Measurements from ENCODE around the gene MAPKAP1.

The MAPKAP1 gene

GRCh38 chr9:125435776-125436612 lies 271.0 kb downstream of the MAPKAP1 start:
- Histone ChIP-seq H2AFZ (ENCODE audit: low read depth, low read length, severe bottlenecking) (no peak overlapping the region), H3K79me2 (ENCODE audit: insufficient read depth, low read length) (no peaks in the 10 kb centered on the region), H3K4me3 (ENCODE audit: insufficient read depth, low read length, poor library complexity, severe bottlenecking) (no peak overlapping the region), H3K27ac (ENCODE audit: low read depth, low read length) (no peak overlapping the region), H3K9me3 (ENCODE audit: insufficient read depth, low read length) (no peaks in the 10 kb centered on the region), H3K9me2 (replicated peaks; ENCODE audit: insufficient read depth, low read length) (no peaks in the 10 kb centered on the region), H3K9ac (ENCODE audit: low read length) (no peak overlapping the region), H4K20me1 (ENCODE audit: low read depth, low read length) (no peaks in the 10 kb centered on the region), H3K27me3 (ENCODE audit: low read length) (no peaks in the 10 kb centered on the region), H3K36me3 (ENCODE audit: low read length) (no peaks in the 10 kb centered on the region), H3K4me2 (ENCODE audit: low read depth, low read length, poor library complexity, severe bottlenecking) (no peak overlapping the region), H3F3A (ENCODE audit: insufficient read depth) (no peaks in the 10 kb centered on the region)
- TF ChIP-seq EZH2phosphoT487 (conservative IDR thresholded peaks at IDR 0.05; ENCODE audit: low read length) (no peak), CTCF (IDR thresholded peaks at IDR 0.05; ENCODE audit: insufficient read depth, low read length, poor library complexity, severe bottlenecking) (no peak)

- Histone ChIP-seq H3K27ac (ENCODE audit: low read depth, low read length) (no peak overlapping the region), H2AFZ (ENCODE audit: low read depth, low read length, severe bottlenecking) (no peak overlapping the region), H3K4me3 (ENCODE audit: insufficient read depth, low read length, poor library complexity, severe bottlenecking) (no peak overlapping the region), H3F3A (ENCODE audit: insufficient read depth) (no peaks in the 10 kb centered on the region), H3K36me3 (ENCODE audit: low read length) (no peaks in the 10 kb centered on the region), H3K79me2 (ENCODE audit: insufficient read depth, low read length) (no peaks in the 10 kb centered on the region), H3K9ac (ENCODE audit: low read length) (no peak overlapping the region), H4K20me1 (ENCODE audit: low read depth, low read length) (no peaks in the 10 kb centered on the region), H3K4me2 (ENCODE audit: low read depth, low read length, poor library complexity, severe bottlenecking) (no peak overlapping the region), H3K9me2 (replicated peaks; ENCODE audit: insufficient read depth, low read length) (no peaks in the 10 kb centered on the region), H3K27me3 (ENCODE audit: low read length) (no peaks in the 10 kb centered on the region), H3K9me3 (ENCODE audit: insufficient read depth, low read length) (no peaks in the 10 kb centered on the region)
- TF ChIP-seq EZH2phosphoT487 (conservative IDR thresholded peaks at IDR 0.05; ENCODE audit: low read length) (no peak), CTCF (IDR thresholded peaks at IDR 0.05; ENCODE audit: insufficient read depth, low read length, poor library complexity, severe bottlenecking) (no peak)
Observed at GRCh38 chr9:125434986-125435775, 271.8 kb downstream of the MAPKAP1 start.

- H3K4me3 ChIP-seq (ENCODE audit: insufficient read depth, low read length, poor library complexity, severe bottlenecking), result no peak overlapping the region
- H2AFZ ChIP-seq (ENCODE audit: low read depth, low read length, severe bottlenecking), result no peak overlapping the region
- H3K36me3 ChIP-seq (ENCODE audit: low read length), result no peaks in the 10 kb centered on the region
- H3K9ac ChIP-seq (ENCODE audit: low read length), result no peak overlapping the region
- no peaks in the 10 kb centered on the region for H3K9me3 ChIP-seq (ENCODE audit: insufficient read depth, low read length)
- no peaks in the 10 kb centered on the region for H3F3A ChIP-seq (ENCODE audit: insufficient read depth)
- no peaks in the 10 kb centered on the region for H4K20me1 ChIP-seq (ENCODE audit: low read depth, low read length)
- H3K27ac ChIP-seq (ENCODE audit: low read depth, low read length), result no peak overlapping the region
- no peak overlapping the region for H3K4me2 ChIP-seq (ENCODE audit: low read depth, low read length, poor library complexity, severe bottlenecking)
- no peaks in the 10 kb centered on the region for H3K79me2 ChIP-seq (ENCODE audit: insufficient read depth, low read length)
- no peaks in the 10 kb centered on the region for H3K9me2 ChIP-seq (replicated peaks; ENCODE audit: insufficient read depth, low read length)
- H3K27me3 ChIP-seq (ENCODE audit: low read length), result no peaks in the 10 kb centered on the region
- TF ChIP-seq EZH2phosphoT487 (conservative IDR thresholded peaks at IDR 0.05; ENCODE audit: low read length), result no peak
- no peak for TF ChIP-seq CTCF (IDR thresholded peaks at IDR 0.05; ENCODE audit: insufficient read depth, low read length, poor library complexity, severe bottlenecking)
Observed at GRCh38 chr9:125433461-125434011, 273.5 kb downstream of the MAPKAP1 start.
